IPS-11a (cell line): ENCODE data around the gene SULT1C3.

Experiments used
- H3K4me3 ChIP-seq: one replicate; pipeline ENCODE4 v1.5.1; 2013; ENCODE audit warnings: low read depth, low read length, control low read depth

The SULT1C3 gene

GRCh38 chr2:108239786-108240185 lies at the start of gene SULT1C3:
Gene SULT1C3, plus strand, starts transcription at chr2:108239968. Its CDS starts 7,227 bp downstream, at chr2:108247195.
- no peak within 1 kb of the TSS for H3K4me3 ChIP-seq

- H3K4me3 ChIP-seq, result no peak overlapping the region
These were observed 46.5 kb upstream of the SULT1C3 start for GRCh38 chr2:108193251-108193650.

GRCh38 chr2:108194409-108195132 lies 45.2 kb upstream of the SULT1C3 start:
- H3K4me3 ChIP-seq, result no peak overlapping the region

GRCh38 chr2:108195133-108195439 lies 44.7 kb upstream of the SULT1C3 start:
- H3K4me3 ChIP-seq, result no peak overlapping the region

- no peak overlapping the region for H3K4me3 ChIP-seq
These were observed 40.0 kb upstream of the SULT1C3 start for GRCh38 chr2:108199726-108200125.

- no peak overlapping the region for H3K4me3 ChIP-seq
These were observed 39.2 kb upstream of the SULT1C3 start for GRCh38 chr2:108200569-108200968.

- H3K4me3 ChIP-seq, result no peak overlapping the region
These were observed 27.1 kb upstream of the SULT1C3 start for GRCh38 chr2:108212671-108213070.

- H3K4me3 ChIP-seq, result no peak overlapping the region
These were observed 24.0 kb upstream of the SULT1C3 start for GRCh38 chr2:108215794-108216211.

GRCh38 chr2:108217211-108217610 lies 22.6 kb upstream of the SULT1C3 start:
- no peak overlapping the region for H3K4me3 ChIP-seq

- no peak overlapping the region for H3K4me3 ChIP-seq
These were observed 20.1 kb upstream of the SULT1C3 start for GRCh38 chr2:108219688-108220087.

- no peak overlapping the region for H3K4me3 ChIP-seq
These were observed 19.6 kb upstream of the SULT1C3 start for GRCh38 chr2:108220191-108220590.

GRCh38 chr2:108220942-108221541 lies 18.7 kb upstream of the SULT1C3 start:
- H3K4me3 ChIP-seq, result no peak overlapping the region

GRCh38 chr2:108222261-108222660 lies 17.5 kb upstream of the SULT1C3 start:
- no peak overlapping the region for H3K4me3 ChIP-seq

GRCh38 chr2:108223573-108223972 lies 16.2 kb upstream of the SULT1C3 start:
- no peak overlapping the region for H3K4me3 ChIP-seq

- no peak overlapping the region for H3K4me3 ChIP-seq
These were observed 15.7 kb upstream of the SULT1C3 start for GRCh38 chr2:108224022-108224421.

- no peak overlapping the region for H3K4me3 ChIP-seq
These were observed 13.2 kb upstream of the SULT1C3 start for GRCh38 chr2:108226564-108226963.

GRCh38 chr2:108228006-108228405 lies 11.8 kb upstream of the SULT1C3 start:
- no peak overlapping the region for H3K4me3 ChIP-seq

- no peak overlapping the region for H3K4me3 ChIP-seq
These were observed 11.2 kb upstream of the SULT1C3 start for GRCh38 chr2:108228537-108228936.

- no peak overlapping the region for H3K4me3 ChIP-seq
These were observed 9.9 kb upstream of the SULT1C3 start for GRCh38 chr2:108229875-108230274.

GRCh38 chr2:108235577-108235976 lies 4.2 kb upstream of the SULT1C3 start:
- H3K4me3 ChIP-seq, result no peak overlapping the region

GRCh38 chr2:108236676-108237335 lies 3.0 kb upstream of the SULT1C3 start:
- H3K4me3 ChIP-seq, result no peak overlapping the region

GRCh38 chr2:108240966-108241365 lies 1.2 kb downstream of the SULT1C3 start:
- no peak overlapping the region for H3K4me3 ChIP-seq
